CD14-positive monocyte (primary cell): ENCODE measurements around the gene DNMT3A. TPM values are rescaled to one million over a fixed set of nuclear protein-coding genes. Genes with fewer than 3 reads are reported as not detected.

Experiments used
- DNase-seq, 3 donors: peaks; one replicate each; pipeline ENCODE4 v3.0.0-alpha.2; 2011 to 2022
- H2AFZ ChIP-seq: 2 replicates; pipeline ENCODE4 v1.6.0; 2012; ENCODE audit warnings: mild to moderate bottlenecking, low read depth, low read length, inconsistent platforms; ENCODE audit not compliant: insufficient read depth, poor library complexity, severe bottlenecking
- H3K27ac ChIP-seq, 2 donors: 1 replicate in 1 of 2; 2 replicates in 1 of 2; pipeline ENCODE4 v1.5.1; 2012 to 2013; ENCODE audit warnings: low read length in 2 of 2, control low read depth in 1 of 2, inconsistent platforms in 1 of 2, low read depth in 1 of 2, mild to moderate bottlenecking in 1 of 2
- H3K27me3 ChIP-seq, 2 donors: one replicate each; pipeline versions ENCODE4 v1.6.0 to v1.6.1; 2011 to 2013; ENCODE audit warnings: low read length in 2 of 2; ENCODE audit not compliant: control insufficient read depth in 2 of 2, insufficient read depth in 2 of 2
- H3K36me3 ChIP-seq, 2 donors: replicated peaks in 1 of 2; 1 replicate in 1 of 2; 2 replicates in 1 of 2; pipeline versions ENCODE4 v1.5.1 to v1.6.1; 2012 to 2013; ENCODE audit warnings: low read length in 2 of 2, control low read depth in 1 of 2, inconsistent platforms in 1 of 2, mild to moderate bottlenecking in 1 of 2; ENCODE audit not compliant: insufficient read depth in 2 of 2, control insufficient read depth in 1 of 2
- H3K4me1 ChIP-seq, 2 donors: 1 replicate in 1 of 2; 2 replicates in 1 of 2; pipeline versions ENCODE4 v1.5.1 to v1.6.1; 2012 to 2013; ENCODE audit warnings: low read length in 2 of 2, control low read depth in 1 of 2, inconsistent platforms in 1 of 2, mild to moderate bottlenecking in 1 of 2, moderate library complexity in 1 of 2; ENCODE audit not compliant: insufficient read depth in 2 of 2, control insufficient read depth in 1 of 2
- H3K4me2 ChIP-seq: replicated peaks from 2 replicates; pipeline ENCODE3; 2012; ENCODE audit warnings: low read length, moderate library complexity, mild to moderate bottlenecking; ENCODE audit not compliant: poor library complexity, severe bottlenecking; ENCODE audit errors: extremely low read depth
- H3K4me3 ChIP-seq, 3 experiments: fragments of 200-600 bp in 1 of 3; sonication (generic) in 1 of 3; replicated peaks in 1 of 3; 1 replicate in 2 of 3; 2 replicates in 1 of 3; pipeline ENCODE4 v1.5.1; 2011 to 2013; ENCODE audit warnings: low read length in 3 of 3, mild to moderate bottlenecking in 3 of 3, control low read depth in 2 of 3, low read depth in 2 of 3, inconsistent platforms in 1 of 3, moderate library complexity in 1 of 3
- H3K79me2 ChIP-seq: 2 replicates; pipeline ENCODE4 v1.6.0; 2012; ENCODE audit warnings: mild to moderate bottlenecking, control low read depth, inconsistent platforms, low read length, moderate library complexity; ENCODE audit not compliant: insufficient read depth
- H3K9ac ChIP-seq: 2 replicates; pipeline ENCODE4 v1.6.0; 2017; ENCODE audit warnings: low read length, mild to moderate bottlenecking; ENCODE audit not compliant: insufficient read depth, poor library complexity, severe bottlenecking
- H3K9me3 ChIP-seq, 2 donors: replicated peaks in 1 of 2; 1 replicate in 1 of 2; 2 replicates in 1 of 2; pipeline versions ENCODE4 v1.5.1 to v1.6.1; 2012 to 2013; ENCODE audit warnings: low read length in 2 of 2, control low read depth in 1 of 2; ENCODE audit not compliant: control insufficient read depth in 1 of 2, insufficient read depth in 1 of 2
- H4K20me1 ChIP-seq: 2 replicates; pipeline ENCODE4 v1.6.0; 2012; ENCODE audit warnings: mild to moderate bottlenecking, low read length, control low read depth, moderate library complexity; ENCODE audit not compliant: insufficient read depth
- H3K27ac Mint-ChIP-seq, 7 donors: one replicate each; pipeline ENCODE4 v1.8.0; 2020; ENCODE audit warnings: mild to moderate bottlenecking in 7 of 7, mixed read lengths in 7 of 7, moderate library complexity in 6 of 7, inconsistent platforms in 2 of 7
- H3K27me3 Mint-ChIP-seq, 3 donors: one replicate each; pipeline ENCODE4 v1.8.0; 2021 to 2022; ENCODE audit warnings: low read depth in 3 of 3, mild to moderate bottlenecking in 3 of 3, mixed read lengths in 3 of 3, moderate library complexity in 3 of 3, inconsistent platforms in 1 of 3
- H3K36me3 Mint-ChIP-seq, 2 donors: one replicate each; pipeline ENCODE4 v1.8.0; 2020; ENCODE audit warnings: mixed read lengths in 2 of 2, inconsistent platforms in 1 of 2, mild to moderate bottlenecking in 1 of 2
- H3K4me1 Mint-ChIP-seq: one replicate; pipeline ENCODE4 v1.8.0; 2020; ENCODE audit warnings: mild to moderate bottlenecking, mixed read lengths
- H3K4me3 Mint-ChIP-seq, 2 donors: one replicate each; pipeline ENCODE4 v1.8.0; 2020; ENCODE audit warnings: mild to moderate bottlenecking in 2 of 2, mixed read lengths in 2 of 2, moderate library complexity in 1 of 2
- H3K9me3 Mint-ChIP-seq, 7 donors: one replicate each; pipeline ENCODE4 v1.8.0; 2020 to 2022; ENCODE audit warnings: mixed read lengths in 7 of 7, mild to moderate bottlenecking in 6 of 7, moderate library complexity in 6 of 7, inconsistent platforms in 2 of 7
- CTCF ChIP-seq: fragments of 200-600 bp; IDR thresholded peaks from one replicate; pipeline ENCODE4 v1.8.0; 2022; ENCODE audit warnings: antibody characterized with exemption, mild to moderate bottlenecking
- WGBS: methylation state at CpG from one replicate; pipeline ENCODE4 v1.1.5; 2013; ENCODE audit warnings: missing lambda C conversion rate; ENCODE audit not compliant: insufficient coverage; 5-methylcytosine and 5-hydroxymethylcytosine counted together
- intact Hi-C, 2 donors: fragments of 100-400 bp; cut with micrococcal nuclease; formaldehyde crosslinking; loops; one replicate each; pipeline versions ENCODE4 v1.15.0 to v1.15.1; 2023
- polyA plus RNA-seq, 3 donors: library from polyadenylated mRNA; depleted of rRNA in 1 of 3; unstranded in 2 of 3; stranded (reverse) in 1 of 3; fragments of 300-500 nt in 2 of 3; fragments of >200 nt in 1 of 3; fragmentation: Illumina TruSeq in 2 of 3; gene quantifications; 1 replicate in 2 of 3; 2 replicates in 1 of 3; pipeline ENCODE4 v1.2.3, GENCODE V29; 2012 to 2021

DNMT3A gene
- polyA plus RNA-seq, 3 donors, result 1.7 to 7.9 (median 2.7) TPM

- no peak overlapping the region for H3K9ac ChIP-seq
Observed at GRCh38 chr2:25342372-25343186, 854 bp upstream of the DNMT3A start.

More at GRCh38 chr2:25342372-25343186, 854 bp upstream of the DNMT3A start:
- peak; percentile 70 to 73 (median 72) for DNase-seq
- H3K36me3 ChIP-seq, result no peaks in the 10 kb centered on the region
- peak overlapping the region; percentile 89 for H3K4me2 ChIP-seq
- H3K27me3 ChIP-seq, result peaks cover 0 to 7% of the 10 kb centered on the region in 2 donors
- Mint-ChIP-seq H3K27ac (peak overlapping the region in 1 of 7 donors; percentile 37), H3K4me3 (peak overlapping the region; percentile 76 to 80), H3K27me3 (peaks cover 9 to 22% (median 14%) of the 10 kb centered on the region in 3 donors), H3K9me3 (peaks cover 0 to 1% (median 0%) of the 10 kb centered on the region in 7 donors), H3K36me3 (peaks cover 11 to 12% of the 10 kb centered on the region in 2 donors), H3K4me1 (peaks cover 24% of the 10 kb centered on the region)
- peak overlapping the region; percentile 18 to 78 (median 52) for H3K4me3 ChIP-seq
- intact Hi-C loops, result loop anchor here (5.0 to 10.0 kb wide), 2 partner anchors 65 to 68 kb away; no protein-coding TSS in a partner anchor
- WGBS, result 10% methylated on average over 38 of the region's 45 CpGs
- peaks cover 34% of the 10 kb centered on the region for H4K20me1 ChIP-seq
- no peaks in the 10 kb centered on the region for H3K9me3 ChIP-seq
- peaks cover 7 to 27% of the 10 kb centered on the region in 2 donors for H3K4me1 ChIP-seq
- peaks cover 16% of the 10 kb centered on the region for H3K79me2 ChIP-seq
- H3K27ac ChIP-seq, result no peak overlapping the region
- H2AFZ ChIP-seq, result peak overlapping the region; percentile 81
- peak; percentile 99 for TF ChIP-seq CTCF
